WTC11 (cell line): Measurements from ENCODE around the gene RGS7. TPM values are rescaled to one million over a fixed set of nuclear protein-coding genes. Genes with fewer than 3 reads are reported as not detected.

Experiments used
- ATAC-seq: fragments of 200-7000 bp; cut with Tn5 transposase; 2 replicates; pipeline ENCODE4 v1.10.0; 2021; ENCODE audit warnings: mild to moderate bottlenecking, moderate library complexity
- CTCF ChIA-PET: fragments of 300-600 bp; sonication (Branson Sonifier 250); formaldehyde crosslinking; loops from one replicate; lab custom pipeline; 2021; ENCODE audit warnings: antibody characterized with exemption; lab: Charles Lee
- POLR2A ChIA-PET: fragments of 350-600 bp; sonication (Branson Sonifier 250); formaldehyde crosslinking; loops from one replicate; lab custom pipeline; 2021; ENCODE audit warnings: antibody characterized with exemption; lab: Charles Lee
- DNase-seq: peaks from one replicate; pipeline ENCODE4 v3.0.0; 2021; ENCODE audit warnings: low spot score
- H3K27ac Mint-ChIP-seq: 2 replicates; pipeline ENCODE4 v1.8.0; 2021; ENCODE audit warnings: mixed read lengths
- H3K27me3 Mint-ChIP-seq: 2 replicates; pipeline ENCODE4 v1.8.0; 2021; ENCODE audit warnings: low read depth, mild to moderate bottlenecking, moderate library complexity, mixed read lengths
- H3K36me3 Mint-ChIP-seq: 2 replicates; pipeline ENCODE4 v1.8.0; 2021; ENCODE audit warnings: mixed read lengths
- H3K4me1 Mint-ChIP-seq: 2 replicates; pipeline ENCODE4 v1.8.0; 2022; ENCODE audit warnings: mixed read lengths
- H3K4me3 Mint-ChIP-seq: 2 replicates; pipeline ENCODE4 v1.8.0; 2021; ENCODE audit warnings: mild to moderate bottlenecking, moderate library complexity, mixed read lengths
- H3K9me3 Mint-ChIP-seq: 2 replicates; pipeline ENCODE4 v1.8.0; 2021; ENCODE audit warnings: mixed read lengths
- FOXP1 ChIP-seq: sonication (generic); formaldehyde crosslinking; IDR thresholded peaks from 2 replicates; pipeline ENCODE4 v1.8.0; 2022; ENCODE audit warnings: missing genetic modification reagents, mild to moderate bottlenecking, moderate library complexity, borderline replicate concordance
- GRHL2 ChIP-seq: fragments of 250-450 bp; sonication (Bioruptor Pico); IDR thresholded peaks from 2 replicates; pipeline ENCODE4 v1.8.0; 2022; ENCODE audit warnings: mild to moderate bottlenecking, moderate library complexity; ENCODE audit not compliant: insufficient replicate concordance, severe bottlenecking
- NFATC4 ChIP-seq: fragments of 250-450 bp; sonication (Bioruptor Pico); IDR thresholded peaks from 2 replicates; pipeline ENCODE4 v1.9.0; 2021; ENCODE audit warnings: mild to moderate bottlenecking
- RORB ChIP-seq: fragments of 250-450 bp; sonication (Bioruptor Pico); IDR thresholded peaks from 2 replicates; pipeline ENCODE4 v1.9.0; 2021; ENCODE audit warnings: mild to moderate bottlenecking
- total RNA-seq: library from RNA; stranded (reverse); gene quantifications from 3 replicates; pipeline ENCODE4 v1.2.3, GENCODE V29; 2021
- TF ChIP-seq, protein P1 (sequence below): sonication (generic); formaldehyde crosslinking; IDR thresholded peaks from 2 replicates; pipeline ENCODE4 v1.8.1; 2023; ENCODE audit warnings: mild to moderate bottlenecking, missing genetic modification reagents
- TF ChIP-seq, protein P2 (sequence below): sonication (generic); formaldehyde crosslinking; conservative IDR thresholded peaks from 2 replicates; pipeline ENCODE4 v1.8.1; 2023; ENCODE audit warnings: mild to moderate bottlenecking, low read depth, missing genetic modification reagents, moderate library complexity
- TF ChIP-seq, protein P3 (sequence below): sonication (generic); formaldehyde crosslinking; IDR thresholded peaks from 2 replicates; pipeline ENCODE4 v1.8.1; 2023; ENCODE audit warnings: mild to moderate bottlenecking, missing genetic modification reagents, borderline replicate concordance
- TF ChIP-seq, protein P4 (sequence below): sonication (generic); formaldehyde crosslinking; IDR thresholded peaks from 2 replicates; pipeline ENCODE4 v1.8.1; 2022; ENCODE audit warnings: low read depth, missing genetic modification reagents, borderline replicate concordance
- TF ChIP-seq, protein P5 (sequence below): sonication (generic); formaldehyde crosslinking; conservative IDR thresholded peaks from 2 replicates; pipeline ENCODE4 v1.8.1; 2022; ENCODE audit warnings: mild to moderate bottlenecking, missing genetic modification reagents
- TF ChIP-seq, protein P6 (sequence below): fragments of 200-600 bp; IDR thresholded peaks from 2 replicates; pipeline ENCODE4 v1.8.0; 2022; ENCODE audit warnings: antibody characterized with exemption
- TF ChIP-seq, protein P7 (sequence below): fragments of 250-450 bp; sonication (Bioruptor Pico); IDR thresholded peaks from 2 replicates; pipeline ENCODE4 v2.1.2; 2022; ENCODE audit warnings: mild to moderate bottlenecking, moderate library complexity

Gene RGS7
- total RNA-seq, 1 experiment from 2014 or later: 1.2 TPM

DNA sequence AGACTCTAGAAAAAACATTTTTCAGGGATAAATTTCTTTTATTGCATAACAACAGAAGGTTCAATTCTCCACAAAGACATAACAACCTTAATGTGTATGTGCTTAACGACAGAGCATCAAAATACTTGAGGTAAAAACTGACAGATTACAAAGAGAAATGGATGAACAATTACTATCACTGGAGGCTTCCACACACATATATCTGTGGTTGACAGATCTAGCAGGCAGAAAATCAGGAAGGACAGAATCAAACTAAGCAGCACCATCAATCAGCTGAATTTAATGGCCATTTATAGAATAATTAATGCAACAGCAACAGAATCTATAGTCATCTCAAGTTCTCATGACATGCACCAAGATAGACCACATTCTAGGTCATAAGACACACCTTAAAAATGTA is 439.0 kb downstream of the RGS7 start (continued):
- TF ChIP-seq, protein P1, sequence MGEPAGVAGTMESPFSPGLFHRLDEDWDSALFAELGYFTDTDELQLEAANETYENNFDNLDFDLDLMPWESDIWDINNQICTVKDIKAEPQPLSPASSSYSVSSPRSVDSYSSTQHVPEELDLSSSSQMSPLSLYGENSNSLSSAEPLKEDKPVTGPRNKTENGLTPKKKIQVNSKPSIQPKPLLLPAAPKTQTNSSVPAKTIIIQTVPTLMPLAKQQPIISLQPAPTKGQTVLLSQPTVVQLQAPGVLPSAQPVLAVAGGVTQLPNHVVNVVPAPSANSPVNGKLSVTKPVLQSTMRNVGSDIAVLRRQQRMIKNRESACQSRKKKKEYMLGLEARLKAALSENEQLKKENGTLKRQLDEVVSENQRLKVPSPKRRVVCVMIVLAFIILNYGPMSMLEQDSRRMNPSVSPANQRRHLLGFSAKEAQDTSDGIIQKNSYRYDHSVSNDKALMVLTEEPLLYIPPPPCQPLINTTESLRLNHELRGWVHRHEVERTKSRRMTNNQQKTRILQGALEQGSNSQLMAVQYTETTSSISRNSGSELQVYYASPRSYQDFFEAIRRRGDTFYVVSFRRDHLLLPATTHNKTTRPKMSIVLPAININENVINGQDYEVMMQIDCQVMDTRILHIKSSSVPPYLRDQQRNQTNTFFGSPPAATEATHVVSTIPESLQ: no peak
- TF ChIP-seq, protein P2, sequence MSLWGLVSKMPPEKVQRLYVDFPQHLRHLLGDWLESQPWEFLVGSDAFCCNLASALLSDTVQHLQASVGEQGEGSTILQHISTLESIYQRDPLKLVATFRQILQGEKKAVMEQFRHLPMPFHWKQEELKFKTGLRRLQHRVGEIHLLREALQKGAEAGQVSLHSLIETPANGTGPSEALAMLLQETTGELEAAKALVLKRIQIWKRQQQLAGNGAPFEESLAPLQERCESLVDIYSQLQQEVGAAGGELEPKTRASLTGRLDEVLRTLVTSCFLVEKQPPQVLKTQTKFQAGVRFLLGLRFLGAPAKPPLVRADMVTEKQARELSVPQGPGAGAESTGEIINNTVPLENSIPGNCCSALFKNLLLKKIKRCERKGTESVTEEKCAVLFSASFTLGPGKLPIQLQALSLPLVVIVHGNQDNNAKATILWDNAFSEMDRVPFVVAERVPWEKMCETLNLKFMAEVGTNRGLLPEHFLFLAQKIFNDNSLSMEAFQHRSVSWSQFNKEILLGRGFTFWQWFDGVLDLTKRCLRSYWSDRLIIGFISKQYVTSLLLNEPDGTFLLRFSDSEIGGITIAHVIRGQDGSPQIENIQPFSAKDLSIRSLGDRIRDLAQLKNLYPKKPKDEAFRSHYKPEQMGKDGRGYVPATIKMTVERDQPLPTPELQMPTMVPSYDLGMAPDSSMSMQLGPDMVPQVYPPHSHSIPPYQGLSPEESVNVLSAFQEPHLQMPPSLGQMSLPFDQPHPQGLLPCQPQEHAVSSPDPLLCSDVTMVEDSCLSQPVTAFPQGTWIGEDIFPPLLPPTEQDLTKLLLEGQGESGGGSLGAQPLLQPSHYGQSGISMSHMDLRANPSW (CRISPR knock-in tag): no peak
- TF ChIP-seq, protein P3, sequence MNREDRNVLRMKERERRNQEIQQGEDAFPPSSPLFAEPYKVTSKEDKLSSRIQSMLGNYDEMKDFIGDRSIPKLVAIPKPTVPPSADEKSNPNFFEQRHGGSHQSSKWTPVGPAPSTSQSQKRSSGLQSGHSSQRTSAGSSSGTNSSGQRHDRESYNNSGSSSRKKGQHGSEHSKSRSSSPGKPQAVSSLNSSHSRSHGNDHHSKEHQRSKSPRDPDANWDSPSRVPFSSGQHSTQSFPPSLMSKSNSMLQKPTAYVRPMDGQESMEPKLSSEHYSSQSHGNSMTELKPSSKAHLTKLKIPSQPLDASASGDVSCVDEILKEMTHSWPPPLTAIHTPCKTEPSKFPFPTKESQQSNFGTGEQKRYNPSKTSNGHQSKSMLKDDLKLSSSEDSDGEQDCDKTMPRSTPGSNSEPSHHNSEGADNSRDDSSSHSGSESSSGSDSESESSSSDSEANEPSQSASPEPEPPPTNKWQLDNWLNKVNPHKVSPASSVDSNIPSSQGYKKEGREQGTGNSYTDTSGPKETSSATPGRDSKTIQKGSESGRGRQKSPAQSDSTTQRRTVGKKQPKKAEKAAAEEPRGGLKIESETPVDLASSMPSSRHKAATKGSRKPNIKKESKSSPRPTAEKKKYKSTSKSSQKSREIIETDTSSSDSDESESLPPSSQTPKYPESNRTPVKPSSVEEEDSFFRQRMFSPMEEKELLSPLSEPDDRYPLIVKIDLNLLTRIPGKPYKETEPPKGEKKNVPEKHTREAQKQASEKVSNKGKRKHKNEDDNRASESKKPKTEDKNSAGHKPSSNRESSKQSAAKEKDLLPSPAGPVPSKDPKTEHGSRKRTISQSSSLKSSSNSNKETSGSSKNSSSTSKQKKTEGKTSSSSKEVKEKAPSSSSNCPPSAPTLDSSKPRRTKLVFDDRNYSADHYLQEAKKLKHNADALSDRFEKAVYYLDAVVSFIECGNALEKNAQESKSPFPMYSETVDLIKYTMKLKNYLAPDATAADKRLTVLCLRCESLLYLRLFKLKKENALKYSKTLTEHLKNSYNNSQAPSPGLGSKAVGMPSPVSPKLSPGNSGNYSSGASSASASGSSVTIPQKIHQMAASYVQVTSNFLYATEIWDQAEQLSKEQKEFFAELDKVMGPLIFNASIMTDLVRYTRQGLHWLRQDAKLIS (CRISPR knock-in tag): no peak
- TF ChIP-seq, protein P4, sequence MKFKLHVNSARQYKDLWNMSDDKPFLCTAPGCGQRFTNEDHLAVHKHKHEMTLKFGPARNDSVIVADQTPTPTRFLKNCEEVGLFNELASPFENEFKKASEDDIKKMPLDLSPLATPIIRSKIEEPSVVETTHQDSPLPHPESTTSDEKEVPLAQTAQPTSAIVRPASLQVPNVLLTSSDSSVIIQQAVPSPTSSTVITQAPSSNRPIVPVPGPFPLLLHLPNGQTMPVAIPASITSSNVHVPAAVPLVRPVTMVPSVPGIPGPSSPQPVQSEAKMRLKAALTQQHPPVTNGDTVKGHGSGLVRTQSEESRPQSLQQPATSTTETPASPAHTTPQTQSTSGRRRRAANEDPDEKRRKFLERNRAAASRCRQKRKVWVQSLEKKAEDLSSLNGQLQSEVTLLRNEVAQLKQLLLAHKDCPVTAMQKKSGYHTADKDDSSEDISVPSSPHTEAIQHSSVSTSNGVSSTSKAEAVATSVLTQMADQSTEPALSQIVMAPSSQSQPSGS (CRISPR knock-in tag): no peak
- TF ChIP-seq, protein P5, sequence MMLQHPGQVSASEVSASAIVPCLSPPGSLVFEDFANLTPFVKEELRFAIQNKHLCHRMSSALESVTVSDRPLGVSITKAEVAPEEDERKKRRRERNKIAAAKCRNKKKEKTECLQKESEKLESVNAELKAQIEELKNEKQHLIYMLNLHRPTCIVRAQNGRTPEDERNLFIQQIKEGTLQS: no peak

DNA sequence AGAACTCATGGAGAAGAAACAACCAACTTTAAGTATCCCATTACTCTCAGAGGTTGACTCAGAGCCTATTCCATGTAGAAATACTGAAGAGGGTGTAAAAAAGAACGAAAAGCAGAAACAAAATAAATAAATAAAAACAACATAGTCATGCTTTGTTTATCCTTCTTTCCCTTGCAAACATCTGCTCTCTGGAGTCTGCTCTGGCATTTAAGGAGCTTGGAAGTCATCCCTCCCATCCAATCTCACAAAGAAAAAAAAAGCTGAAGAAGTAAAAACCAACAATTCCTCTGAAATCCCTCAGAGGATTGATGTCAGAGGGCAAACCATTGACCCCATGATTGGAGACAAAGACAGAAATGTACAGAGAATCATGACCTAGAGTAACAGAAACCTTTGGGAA is 442.5 kb downstream of the RGS7 start:
- POLR2A ChIA-PET: no interaction called here
- TF ChIP-seq GRHL2 (CRISPR knock-in tag) (no peak), RORB (CRISPR knock-in tag) (no peak), FOXP1 (no peak), NFATC4 (CRISPR knock-in tag) (no peak)
- TF ChIP-seq, protein P6, sequence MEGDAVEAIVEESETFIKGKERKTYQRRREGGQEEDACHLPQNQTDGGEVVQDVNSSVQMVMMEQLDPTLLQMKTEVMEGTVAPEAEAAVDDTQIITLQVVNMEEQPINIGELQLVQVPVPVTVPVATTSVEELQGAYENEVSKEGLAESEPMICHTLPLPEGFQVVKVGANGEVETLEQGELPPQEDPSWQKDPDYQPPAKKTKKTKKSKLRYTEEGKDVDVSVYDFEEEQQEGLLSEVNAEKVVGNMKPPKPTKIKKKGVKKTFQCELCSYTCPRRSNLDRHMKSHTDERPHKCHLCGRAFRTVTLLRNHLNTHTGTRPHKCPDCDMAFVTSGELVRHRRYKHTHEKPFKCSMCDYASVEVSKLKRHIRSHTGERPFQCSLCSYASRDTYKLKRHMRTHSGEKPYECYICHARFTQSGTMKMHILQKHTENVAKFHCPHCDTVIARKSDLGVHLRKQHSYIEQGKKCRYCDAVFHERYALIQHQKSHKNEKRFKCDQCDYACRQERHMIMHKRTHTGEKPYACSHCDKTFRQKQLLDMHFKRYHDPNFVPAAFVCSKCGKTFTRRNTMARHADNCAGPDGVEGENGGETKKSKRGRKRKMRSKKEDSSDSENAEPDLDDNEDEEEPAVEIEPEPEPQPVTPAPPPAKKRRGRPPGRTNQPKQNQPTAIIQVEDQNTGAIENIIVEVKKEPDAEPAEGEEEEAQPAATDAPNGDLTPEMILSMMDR: no peak
- TF ChIP-seq, protein P7, sequence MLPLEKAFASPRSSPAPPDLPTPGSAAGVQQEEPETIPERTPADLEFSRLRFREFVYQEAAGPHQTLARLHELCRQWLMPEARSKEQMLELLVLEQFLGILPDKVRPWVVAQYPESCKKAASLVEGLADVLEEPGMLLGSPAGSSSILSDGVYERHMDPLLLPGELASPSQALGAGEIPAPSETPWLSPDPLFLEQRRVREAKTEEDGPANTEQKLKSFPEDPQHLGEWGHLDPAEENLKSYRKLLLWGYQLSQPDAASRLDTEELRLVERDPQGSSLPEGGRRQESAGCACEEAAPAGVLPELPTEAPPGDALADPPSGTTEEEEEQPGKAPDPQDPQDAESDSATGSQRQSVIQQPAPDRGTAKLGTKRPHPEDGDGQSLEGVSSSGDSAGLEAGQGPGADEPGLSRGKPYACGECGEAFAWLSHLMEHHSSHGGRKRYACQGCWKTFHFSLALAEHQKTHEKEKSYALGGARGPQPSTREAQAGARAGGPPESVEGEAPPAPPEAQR (CRISPR knock-in tag): no peak
- CTCF ChIA-PET: no interaction called here
- Mint-ChIP-seq H3K4me3 (no peak overlapping the region), H3K36me3 (no peaks in the 10 kb centered on the region), H3K4me1 (peaks cover 4% of the 10 kb centered on the region), H3K27ac (no peak overlapping the region), H3K9me3 (peaks cover under 1% of the 10 kb centered on the region; the same call in 1 of the 2 replicates), H3K27me3 (no peaks in the 10 kb centered on the region)
- DNase-seq: no peak
- ATAC-seq: no peak
